ENCODE data around the gene SYT7. TPM values are rescaled to one million over a fixed set of nuclear protein-coding genes. Genes with fewer than 3 reads are reported as not detected.

The SYT7 gene
- total and polyA plus RNA-seq, 2 of the 8 experiments (the other 6 are each of a cell fraction or from before 2014, with no cell fraction given) = 9.6 to 10.5 TPM

DNA sequence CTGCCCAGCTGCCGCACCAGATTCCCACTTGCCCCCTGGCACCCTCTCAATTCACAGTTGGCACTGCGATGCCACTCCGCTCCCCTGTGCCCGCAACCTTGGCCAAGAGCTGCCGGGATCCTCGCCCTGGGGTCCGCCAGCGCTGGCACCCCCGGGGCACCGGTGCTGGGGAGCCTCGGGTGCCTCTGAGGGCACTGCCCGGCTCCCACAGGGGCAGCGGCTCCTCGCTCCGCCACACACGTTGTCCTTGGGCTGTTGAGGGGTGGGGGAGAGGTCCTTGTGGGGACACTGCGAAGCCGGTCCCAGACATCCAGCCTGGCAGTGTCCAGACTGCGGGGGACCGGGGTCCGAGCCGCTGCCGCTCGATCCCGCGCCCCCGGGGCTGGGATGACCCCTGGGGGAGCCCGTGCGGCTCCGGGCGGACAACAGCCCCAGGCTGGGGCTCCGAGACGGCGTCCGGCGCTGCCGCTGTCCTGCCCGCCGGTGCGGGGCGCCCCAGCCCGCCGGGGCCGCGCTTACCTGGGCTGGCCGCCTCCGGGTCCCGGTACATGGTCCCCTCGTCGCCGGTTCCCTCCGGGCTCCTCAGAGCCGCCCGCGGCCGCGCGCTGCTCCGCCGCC, 496 bp downstream of the SYT7 start (continued):
- TF ChIP-seq CHD7 (IDR thresholded peaks at IDR 0.05; ENCODE audit: insufficient replicate concordance, low read length) (no peak), SAP30 (IDR thresholded peaks at IDR 0.05; ENCODE audit: insufficient read depth, insufficient replicate concordance, low read length) (no peak), HDAC6 (IDR thresholded peaks at IDR 0.05; ENCODE audit: low read depth, low read length) (no peak), BACH1 (IDR thresholded peaks at IDR 0.05; ENCODE audit: low read length) (no peak), SUZ12 (IDR thresholded peaks at IDR 0.05; ENCODE audit: low read length) (0 out of 2 replicates have a peak, but pooled peaks have one; percentile 5)

Measured in H1 (cell line).